Measurements from ENCODE around the gene IQGAP1. TPM values are rescaled to one million over a fixed set of nuclear protein-coding genes. Genes with fewer than 3 reads are reported as not detected.

Gene IQGAP1
- polyA plus RNA-seq, 3 donors = 140 to 276 (median 207) TPM

GRCh38 chr15:90436952-90437351 lies 48.9 kb downstream of the IQGAP1 start:
- Mint-ChIP-seq H3K27me3 (ENCODE audit: low read depth in 3 of 3) (peaks cover 0 to 3% (median 0%) of the 10 kb centered on the region in 3 donors), H3K4me3 (no peak overlapping the region), H3K27ac (peak overlapping the region in 6 of 7 donors; percentile 42 to 91 (median 70)), H3K4me1 (peaks cover 11% of the 10 kb centered on the region), H3K9me3 (peaks cover 0 to 3% (median 0%) of the 10 kb centered on the region in 7 donors), H3K36me3 (peaks cover 80 to 81% of the 10 kb centered on the region in 2 donors)
- no peak overlapping the region for H3K9ac ChIP-seq (ENCODE audit: insufficient read depth, low read length, poor library complexity, severe bottlenecking)
- intact Hi-C loops (cut with micrococcal nuclease) = no loop called here
- DNase-seq = peak; percentile 22 to 32 (median 28)
- no peaks in the 10 kb centered on the region for H3K27me3 ChIP-seq (ENCODE audit: control insufficient read depth in 2 of 2, insufficient read depth in 2 of 2, low read length in 2 of 2)
- H3K36me3 ChIP-seq (replicated peaks in 1 of 2; ENCODE audit: control insufficient read depth in 1 of 2, insufficient read depth in 2 of 2, low read length in 2 of 2) = peaks cover 72 to 97% of the 10 kb centered on the region in 2 donors
- H3K4me3 ChIP-seq (replicated peaks in 1 of 3; ENCODE audit: low read depth in 2 of 3, low read length in 3 of 3) = no peak overlapping the region
- peak overlapping the region; percentile 20 to 34 for H3K27ac ChIP-seq (ENCODE audit: low read depth in 1 of 2, low read length in 2 of 2)
- H3K9me3 ChIP-seq (replicated peaks in 1 of 2; ENCODE audit: control insufficient read depth in 1 of 2, insufficient read depth in 1 of 2, low read length in 2 of 2) = no peaks in the 10 kb centered on the region
- no peak overlapping the region for H3K4me2 ChIP-seq (replicated peaks; ENCODE audit: extremely low read depth, low read length, poor library complexity, severe bottlenecking)
- no peak for TF ChIP-seq CTCF (IDR thresholded peaks at IDR 0.05)
- H3K4me1 ChIP-seq (ENCODE audit: control insufficient read depth in 1 of 2, insufficient read depth in 2 of 2, low read length in 2 of 2) = peaks cover 0 to 3% of the 10 kb centered on the region in 2 donors
- no peak overlapping the region for H2AFZ ChIP-seq (ENCODE audit: insufficient read depth, low read depth, low read length, poor library complexity, severe bottlenecking)
- WGBS (ENCODE audit: insufficient coverage) = 83% methylated on average over 1 of the region's 4 CpGs
- H4K20me1 ChIP-seq (ENCODE audit: insufficient read depth, low read length) = peaks cover 99% of the 10 kb centered on the region
- H3K79me2 ChIP-seq (ENCODE audit: insufficient read depth, low read length) = peaks cover 87% of the 10 kb centered on the region

- peaks cover 0 to 3% of the 10 kb centered on the region in 2 donors for H3K4me1 ChIP-seq (ENCODE audit: control insufficient read depth in 1 of 2, insufficient read depth in 2 of 2, low read length in 2 of 2)
- TF ChIP-seq CTCF (IDR thresholded peaks at IDR 0.05) = no peak
- no CpG with 5 or more reads among the region's 2 CpGs for WGBS (ENCODE audit: insufficient coverage)
- no peak overlapping the region for H3K27ac ChIP-seq (ENCODE audit: low read depth in 1 of 2, low read length in 2 of 2)
- Mint-ChIP-seq H3K4me1 (peaks cover 11% of the 10 kb centered on the region), H3K27ac (peak overlapping the region in 1 of 7 donors; percentile 26), H3K9me3 (peaks cover 0 to 3% (median 0%) of the 10 kb centered on the region in 7 donors), H3K27me3 (ENCODE audit: low read depth in 3 of 3) (peaks cover 0 to 3% (median 0%) of the 10 kb centered on the region in 3 donors), H3K36me3 (peaks cover 80 to 81% of the 10 kb centered on the region in 2 donors), H3K4me3 (no peak overlapping the region)
- no peaks in the 10 kb centered on the region for H3K27me3 ChIP-seq (ENCODE audit: control insufficient read depth in 2 of 2, insufficient read depth in 2 of 2, low read length in 2 of 2)
- no peak for DNase-seq
- H3K4me3 ChIP-seq (replicated peaks in 1 of 3; ENCODE audit: low read depth in 2 of 3, low read length in 3 of 3) = no peak overlapping the region
- no peaks in the 10 kb centered on the region for H3K9me3 ChIP-seq (replicated peaks in 1 of 2; ENCODE audit: control insufficient read depth in 1 of 2, insufficient read depth in 1 of 2, low read length in 2 of 2)
- intact Hi-C loops (cut with micrococcal nuclease) = no loop called here
- H2AFZ ChIP-seq (ENCODE audit: insufficient read depth, low read depth, low read length, poor library complexity, severe bottlenecking) = no peak overlapping the region
- H3K79me2 ChIP-seq (ENCODE audit: insufficient read depth, low read length) = peaks cover 87% of the 10 kb centered on the region
- H3K4me2 ChIP-seq (replicated peaks; ENCODE audit: extremely low read depth, low read length, poor library complexity, severe bottlenecking) = no peak overlapping the region
- no peak overlapping the region for H3K9ac ChIP-seq (ENCODE audit: insufficient read depth, low read length, poor library complexity, severe bottlenecking)
- peaks cover 73 to 97% of the 10 kb centered on the region in 2 donors for H3K36me3 ChIP-seq (replicated peaks in 1 of 2; ENCODE audit: control insufficient read depth in 1 of 2, insufficient read depth in 2 of 2, low read length in 2 of 2)
- peaks cover 99% of the 10 kb centered on the region for H4K20me1 ChIP-seq (ENCODE audit: insufficient read depth, low read length)
Measured at GRCh38 chr15:90437516-90437915, 49.5 kb downstream of the IQGAP1 start.
